ENCODE results near the gene FAM47B.

- TF ChIP-seq POLR2A (IDR thresholded peaks at IDR 0.05) (no peak), POLR2AphosphoS5 (IDR thresholded peaks at IDR 0.05) (no peak), CTCF (IDR thresholded peaks at IDR 0.05) (no peak), EP300 (IDR thresholded peaks at IDR 0.05; ENCODE audit: low read depth) (no peak)
Observed at GRCh38 chrX:34987646-34988045, 45.0 kb downstream of the FAM47B start.
